Upper lobe of left lung (tissue), 4 donors: Measurements from ENCODE around the gene CEACAM5.

ENCODE experiments used
- EP300 ChIP-seq, 4 donors: sonication (generic); formaldehyde crosslinking; IDR thresholded peaks; one replicate each; pipeline ENCODE4 v1.5.1; 2017; ENCODE audit warnings: antibody characterized with exemption in 4 of 4, control low read depth in 2 of 4
- POLR2A ChIP-seq, 4 donors: fragments of 450-650 bp; IDR thresholded peaks; one replicate each; pipeline ENCODE4 v1.5.1; 2016 to 2017; ENCODE audit warnings: antibody characterized with exemption in 4 of 4, mild to moderate bottlenecking in 2 of 4
- POLR2AphosphoS5 ChIP-seq, 2 donors: sonication (generic); formaldehyde crosslinking; IDR thresholded peaks; one replicate each; pipeline ENCODE4 v1.5.1; 2017; ENCODE audit warnings: antibody characterized with exemption in 2 of 2
- TF ChIP-seq, protein P1 (sequence below), 6 experiments: fragments of 450-650 bp in 4 of 6; fragments of 200-600 bp in 2 of 6; sonication (generic) in 2 of 6; IDR thresholded peaks; one replicate each; pipeline ENCODE4 v1.5.1; 2016 to 2019; ENCODE audit warnings: antibody characterized with exemption in 6 of 6

DNA sequence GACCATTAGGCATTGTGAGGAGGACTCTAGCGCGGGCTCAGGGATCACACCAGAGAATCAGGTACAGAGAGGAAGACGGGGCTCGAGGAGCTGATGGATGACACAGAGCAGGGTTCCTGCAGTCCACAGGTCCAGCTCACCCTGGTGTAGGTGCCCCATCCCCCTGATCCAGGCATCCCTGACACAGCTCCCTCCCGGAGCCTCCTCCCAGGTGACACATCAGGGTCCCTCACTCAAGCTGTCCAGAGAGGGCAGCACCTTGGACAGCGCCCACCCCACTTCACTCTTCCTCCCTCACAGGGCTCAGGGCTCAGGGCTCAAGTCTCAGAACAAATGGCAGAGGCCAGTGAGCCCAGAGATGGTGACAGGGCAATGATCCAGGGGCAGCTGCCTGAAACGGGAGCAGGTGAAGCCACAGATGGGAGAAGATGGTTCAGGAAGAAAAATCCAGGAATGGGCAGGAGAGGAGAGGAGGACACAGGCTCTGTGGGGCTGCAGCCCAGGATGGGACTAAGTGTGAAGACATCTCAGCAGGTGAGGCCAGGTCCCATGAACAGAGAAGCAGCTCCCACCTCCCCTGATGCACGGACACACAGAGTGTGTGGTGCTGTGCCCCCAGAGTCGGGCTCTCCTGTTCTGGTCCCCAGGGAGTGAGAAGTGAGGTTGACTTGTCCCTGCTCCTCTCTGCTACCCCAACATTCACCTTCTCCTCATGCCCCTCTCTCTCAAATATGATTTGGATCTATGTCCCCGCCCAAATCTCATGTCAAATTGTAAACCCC is 2.8 kb upstream of the CEACAM5 start:
- TF ChIP-seq, protein P1, sequence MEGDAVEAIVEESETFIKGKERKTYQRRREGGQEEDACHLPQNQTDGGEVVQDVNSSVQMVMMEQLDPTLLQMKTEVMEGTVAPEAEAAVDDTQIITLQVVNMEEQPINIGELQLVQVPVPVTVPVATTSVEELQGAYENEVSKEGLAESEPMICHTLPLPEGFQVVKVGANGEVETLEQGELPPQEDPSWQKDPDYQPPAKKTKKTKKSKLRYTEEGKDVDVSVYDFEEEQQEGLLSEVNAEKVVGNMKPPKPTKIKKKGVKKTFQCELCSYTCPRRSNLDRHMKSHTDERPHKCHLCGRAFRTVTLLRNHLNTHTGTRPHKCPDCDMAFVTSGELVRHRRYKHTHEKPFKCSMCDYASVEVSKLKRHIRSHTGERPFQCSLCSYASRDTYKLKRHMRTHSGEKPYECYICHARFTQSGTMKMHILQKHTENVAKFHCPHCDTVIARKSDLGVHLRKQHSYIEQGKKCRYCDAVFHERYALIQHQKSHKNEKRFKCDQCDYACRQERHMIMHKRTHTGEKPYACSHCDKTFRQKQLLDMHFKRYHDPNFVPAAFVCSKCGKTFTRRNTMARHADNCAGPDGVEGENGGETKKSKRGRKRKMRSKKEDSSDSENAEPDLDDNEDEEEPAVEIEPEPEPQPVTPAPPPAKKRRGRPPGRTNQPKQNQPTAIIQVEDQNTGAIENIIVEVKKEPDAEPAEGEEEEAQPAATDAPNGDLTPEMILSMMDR (IDR thresholded peaks at IDR 0.05): no peak
- TF ChIP-seq POLR2A (IDR thresholded peaks at IDR 0.05): no peak
- no peak for TF ChIP-seq POLR2AphosphoS5 (IDR thresholded peaks at IDR 0.05)
- TF ChIP-seq EP300 (IDR thresholded peaks at IDR 0.05): no peak
